IMR-90 (cell line): ENCODE measurements around the gene BCAT1. TPM values are rescaled to one million over a fixed set of nuclear protein-coding genes. Genes with fewer than 3 reads are reported as not detected.

Experiments
- ATAC-seq: fragments of 200-7000 bp; cut with Tn5 transposase; 2 replicates; pipeline ENCODE4 v1.9.1; 2020; ENCODE audit warnings: low read depth, mild to moderate bottlenecking, moderate library complexity
- BruUV-seq: library from RNA; stranded (reverse); fragments of 400-500 nt; replicated peaks from 2 replicates; lab custom pipeline; 2021; lab: Mats Ljungman, UMichigan
- CTCF ChIA-PET: fragments of 300-600 bp; formaldehyde crosslinking; extraction: SDS; loops from one replicate; lab custom pipeline; 2021; ENCODE audit warnings: antibody characterized with exemption; lab: Yijun Ruan, JAX
- POLR2A ChIA-PET: fragments of 300-600 bp; sonication (Branson Sonifier 250); formaldehyde crosslinking; loops from one replicate; lab custom pipeline; 2022; ENCODE audit warnings: antibody characterized with exemption; ENCODE audit not compliant: unreplicated experiment; lab: Charles Lee
- DNase-seq: peaks from one replicate; pipeline ENCODE4 v3.0.0; 2013
- H2AFZ ChIP-seq: replicated peaks from 2 replicates; pipeline ENCODE3; 2013; ENCODE audit warnings: low read length, mild to moderate bottlenecking; ENCODE audit not compliant: poor library complexity
- H2AK5ac ChIP-seq: 2 replicates; pipeline ENCODE4 v1.6.1; 2013; ENCODE audit warnings: low read depth, low read length, inconsistent platforms
- H2AK9ac ChIP-seq: replicated peaks from 2 replicates; pipeline ENCODE3; 2013; ENCODE audit warnings: mild to moderate bottlenecking, low read depth, low read length, moderate library complexity; ENCODE audit not compliant: poor library complexity
- H2BK120ac ChIP-seq: 2 replicates; pipeline ENCODE4 v1.6.1; 2013; ENCODE audit warnings: low read depth, low read length, inconsistent platforms
- H2BK15ac ChIP-seq: 3 replicates; pipeline ENCODE4 v1.6.1; 2013; ENCODE audit warnings: low read depth, low read length, inconsistent platforms
- H2BK20ac ChIP-seq: 2 replicates; pipeline ENCODE4 v1.6.1; 2013; ENCODE audit warnings: low read depth, mild to moderate bottlenecking, inconsistent platforms, low read length, moderate library complexity
- H2BK5ac ChIP-seq: 2 replicates; pipeline ENCODE4 v1.6.1; 2013; ENCODE audit warnings: mild to moderate bottlenecking, low read depth, low read length, inconsistent platforms; ENCODE audit not compliant: poor library complexity, severe bottlenecking
- H3K14ac ChIP-seq: replicated peaks from 2 replicates; pipeline ENCODE4 v1.6.1; 2013; ENCODE audit warnings: low read depth, low read length, inconsistent platforms
- H3K18ac ChIP-seq: 2 replicates; pipeline ENCODE4 v1.6.1; 2013; ENCODE audit warnings: low read depth, low read length, control low read depth
- H3K23ac ChIP-seq: 2 replicates; pipeline ENCODE4 v1.6.1; 2013; ENCODE audit warnings: low read depth, low read length, inconsistent platforms
- H3K27ac ChIP-seq: 2 replicates; pipeline ENCODE4 v1.5.1; 2013; ENCODE audit warnings: mild to moderate bottlenecking, control low read depth, low read length; ENCODE audit not compliant: insufficient read depth
- H3K27me3 ChIP-seq: 2 replicates; pipeline ENCODE4 v1.6.1; 2013; ENCODE audit warnings: low read length; ENCODE audit not compliant: control insufficient read depth, insufficient read depth
- H3K36me3 ChIP-seq: 2 replicates; pipeline ENCODE4 v1.6.1; 2013; ENCODE audit warnings: low read length, mixed read lengths; ENCODE audit not compliant: control insufficient read depth, insufficient read depth
- H3K4ac ChIP-seq: 2 replicates; pipeline ENCODE4 v1.6.1; 2013; ENCODE audit warnings: low read depth, low read length, inconsistent platforms
- H3K4me1 ChIP-seq: 2 replicates; pipeline ENCODE4 v1.6.1; 2013; ENCODE audit warnings: low read length, mixed read lengths; ENCODE audit not compliant: control insufficient read depth, insufficient read depth
- H3K4me2 ChIP-seq: 2 replicates; pipeline ENCODE4 v1.6.1; 2013; ENCODE audit warnings: low read depth, mild to moderate bottlenecking, control low read depth, low read length, moderate library complexity
- H3K4me3 ChIP-seq: 2 replicates; pipeline ENCODE4 v1.5.1; 2013; ENCODE audit warnings: low read depth, mild to moderate bottlenecking, control low read depth, low read length, moderate library complexity; ENCODE audit not compliant: insufficient read depth
- H3K56ac ChIP-seq: 2 replicates; pipeline ENCODE4 v1.6.1; 2013; ENCODE audit warnings: low read length, inconsistent platforms; ENCODE audit not compliant: insufficient read depth; ENCODE audit errors: extremely low read depth
- H3K79me1 ChIP-seq, 2 experiments: 2 replicates each; pipeline ENCODE4 v1.6.1; 2013; ENCODE audit warnings: low read length in 2 of 2, inconsistent platforms in 1 of 2, low read depth in 1 of 2
- H3K9ac ChIP-seq: 2 replicates; pipeline ENCODE4 v1.6.1; 2013; ENCODE audit warnings: low read depth, low read length, control low read depth
- H3K9me1 ChIP-seq: 2 replicates; pipeline ENCODE4 v1.6.1; 2013; ENCODE audit warnings: low read length, inconsistent platforms; ENCODE audit not compliant: insufficient read depth
- H3K9me3 ChIP-seq: 2 replicates; pipeline ENCODE4 v1.6.1; 2013; ENCODE audit warnings: low read length; ENCODE audit not compliant: control insufficient read depth, insufficient read depth
- H4K20me1 ChIP-seq: 2 replicates; pipeline ENCODE4 v1.6.1; 2013; ENCODE audit warnings: low read length, inconsistent platforms; ENCODE audit not compliant: insufficient read depth
- H4K5ac ChIP-seq: 2 replicates; pipeline ENCODE4 v1.6.1; 2013; ENCODE audit warnings: mild to moderate bottlenecking, low read depth, low read length, control low read depth
- H4K8ac ChIP-seq, 2 experiments: 2 replicates each; pipeline ENCODE4 v1.6.1; 2013; ENCODE audit warnings: low read depth in 2 of 2, low read length in 2 of 2, control low read depth in 1 of 2, inconsistent platforms in 1 of 2
- H4K91ac ChIP-seq: 2 replicates; pipeline ENCODE4 v1.6.1; 2013; ENCODE audit warnings: low read depth, low read length, inconsistent platforms; ENCODE audit not compliant: insufficient read depth
- BHLHE40 ChIP-seq: fragments of 150-350 bp; IDR thresholded peaks from 2 replicates; pipeline ENCODE4 v1.6.1; 2016; ENCODE audit warnings: mild to moderate bottlenecking, low read depth, low read length
- CEBPB ChIP-seq: IDR thresholded peaks from 2 replicates; pipeline ENCODE4 v1.6.1; 2012; ENCODE audit warnings: low read depth, low read length, improper control_type of control experiment
- CHD1 ChIP-seq: IDR thresholded peaks from 2 replicates; pipeline ENCODE4 v1.6.1; 2012; ENCODE audit warnings: low read depth, low read length, improper control_type of control experiment
- CTCF ChIP-seq: conservative IDR thresholded peaks from 2 replicates; pipeline ENCODE4 v1.5.1; 2012; ENCODE audit warnings: mild to moderate bottlenecking, low read depth, low read length, improper control_type of control experiment
- ELK1 ChIP-seq: fragments of 150-350 bp; IDR thresholded peaks from 2 replicates; pipeline ENCODE4 v1.6.1; 2016; ENCODE audit warnings: low read depth, mild to moderate bottlenecking, low read length, moderate library complexity, borderline replicate concordance
- FOS ChIP-seq: fragments of 150-350 bp; IDR thresholded peaks from 2 replicates; pipeline ENCODE4 v1.6.1; 2016; ENCODE audit warnings: low read depth, low read length
- MAFK ChIP-seq: IDR thresholded peaks from 2 replicates; pipeline ENCODE4 v1.6.1; 2012; ENCODE audit warnings: low read depth, low read length, improper control_type of control experiment
- MAZ ChIP-seq: IDR thresholded peaks from 2 replicates; pipeline ENCODE4 v1.6.1; 2012; ENCODE audit warnings: low read depth, mild to moderate bottlenecking, low read length, improper control_type of control experiment, moderate library complexity, borderline replicate concordance
- MXI1 ChIP-seq: IDR thresholded peaks from 2 replicates; pipeline ENCODE4 v1.6.1; 2012; ENCODE audit warnings: low read depth, mild to moderate bottlenecking, low read length, moderate library complexity, borderline replicate concordance
- NFE2L2 ChIP-seq: fragments of 150-350 bp; IDR thresholded peaks from 2 replicates; pipeline ENCODE4 v1.6.1; 2016; ENCODE audit warnings: low read depth, mild to moderate bottlenecking, low read length
- POLR2A ChIP-seq: IDR thresholded peaks from 2 replicates; pipeline ENCODE4 v1.6.1; 2012; ENCODE audit warnings: mild to moderate bottlenecking, low read depth, low read length
- RAD21 ChIP-seq: IDR thresholded peaks from 2 replicates; pipeline ENCODE4 v1.6.1; 2012; ENCODE audit warnings: low read length, improper control_type of control experiment
- RCOR1 ChIP-seq: IDR thresholded peaks from 2 replicates; pipeline ENCODE4 v1.6.1; 2012; ENCODE audit warnings: mild to moderate bottlenecking, low read length, improper control_type of control experiment; ENCODE audit not compliant: insufficient replicate concordance
- RFX5 ChIP-seq: IDR thresholded peaks from 2 replicates; pipeline ENCODE4 v1.8.0; 2012; ENCODE audit warnings: low read depth, mild to moderate bottlenecking, low read length, moderate library complexity
- SMC3 ChIP-seq: fragments of 150-350 bp; IDR thresholded peaks from 2 replicates; pipeline ENCODE4 v1.6.1; 2016; ENCODE audit warnings: low read depth, mild to moderate bottlenecking, antibody characterized with exemption, low read length, moderate library complexity
- USF2 ChIP-seq: fragments of 150-350 bp; IDR thresholded peaks from 2 replicates; pipeline ENCODE4 v1.6.1; 2017; ENCODE audit warnings: mild to moderate bottlenecking, antibody characterized with exemption, low read length, low read depth
- WGBS, 2 experiments: methylation state at CpG; one replicate each; pipeline versions ENCODE4 v1.1.5 to v1.1.7; 2013; ENCODE audit warnings: missing lambda C conversion rate in 2 of 2; ENCODE audit not compliant: insufficient read length in 1 of 2; ENCODE audit errors: extremely low coverage in 2 of 2; 5-methylcytosine and 5-hydroxymethylcytosine counted together
- dilution Hi-C: fragments of 300-500 bp; cut with HindIII; formaldehyde crosslinking; loops from one replicate; pipeline ENCODE4 v1.14.3; 2018; ENCODE audit warnings: low sequenced_read_pairs; ENCODE audit not compliant: unreplicated experiment
- in situ Hi-C: fragments of 300-500 bp; cut with MboI; formaldehyde crosslinking; loops from 3 replicates; pipeline ENCODE4 v1.14.3; 2019; ENCODE audit warnings: low sequenced_read_pairs, inconsistent platforms, mixed read lengths
- intact Hi-C: fragments of 100-400 bp; cut with micrococcal nuclease; formaldehyde crosslinking; loops from 2 replicates; pipeline ENCODE4 v1.10.0; 2022
- polyA plus RNA-seq, 3 experiments: library from polyadenylated mRNA; depleted of rRNA; stranded (reverse); fragments of >200 nt; gene quantifications; 2 replicates each; pipeline ENCODE4 v1.2.3, GENCODE V29; 2012; ENCODE audit warnings: low replicate concordance in 1 of 3
- total RNA-seq: library from RNA; depleted of rRNA; stranded (reverse); fragments of >200 nt; gene quantifications from 2 replicates; pipeline ENCODE4 v1.2.3, GENCODE V29; 2012

BCAT1 gene
- total and polyA plus RNA-seq, 2 of the 4 experiments (the other 2 are of a cell fraction): 30.4 to 683 TPM

GRCh38 chr12:24894879-24895278 lies 54.0 kb downstream of the BCAT1 start:
- Histone ChIP-seq H2BK15ac (no peak overlapping the region), H3K14ac (no peak overlapping the region), H3K18ac (no peak overlapping the region), H3K56ac (no peak overlapping the region; the same call in 1 of the 2 replicates), H3K27ac (no peak overlapping the region), H3K9ac (no peak overlapping the region), H2BK20ac (no peak overlapping the region), H3K79me1 (peaks cover 37 to 72% of the 10 kb centered on the region in 2 experiments), H4K91ac (no peak overlapping the region), H3K4ac (no peak overlapping the region; the same call in 1 of the 2 replicates), H2AFZ (no peak overlapping the region), H3K4me1 (peaks cover 12% of the 10 kb centered on the region), H3K9me3 (no peaks in the 10 kb centered on the region), H3K9me1 (peaks cover 9% of the 10 kb centered on the region), H2AK5ac (no peak overlapping the region), H3K4me2 (no peak overlapping the region), H2AK9ac (no peak overlapping the region), H3K27me3 (no peaks in the 10 kb centered on the region), H2BK120ac (no peak overlapping the region), H4K20me1 (peaks cover 28% of the 10 kb centered on the region; the same call in 1 of the 2 replicates), H3K23ac (no peak overlapping the region), H4K5ac (no peak overlapping the region), H3K36me3 (peaks cover 14% of the 10 kb centered on the region), H2BK5ac (no peak overlapping the region), H3K4me3 (no peak overlapping the region), H4K8ac (no peak overlapping the region; a peak in 1 of 4 replicates)
- ChIA-PET CTCF (no interaction called here), POLR2A (no interaction called here)
- dilution Hi-C loops: no loop called here
- no peak for ATAC-seq
- intact Hi-C loops: no loop called here
- BruUV-seq: no TSS peak
- no peak for TF ChIP-seq RCOR1
- TF ChIP-seq RFX5: no peak
- no peak for TF ChIP-seq MAZ
- TF ChIP-seq CTCF: no peak
- TF ChIP-seq NFE2L2: no peak
- no peak for TF ChIP-seq POLR2A
- no peak for TF ChIP-seq RAD21
- no peak for TF ChIP-seq CHD1
- TF ChIP-seq BHLHE40: no peak
- TF ChIP-seq FOS: no peak
- no peak for TF ChIP-seq CEBPB
- no peak for TF ChIP-seq MXI1
- TF ChIP-seq SMC3: no peak
- no peak for TF ChIP-seq USF2
- TF ChIP-seq ELK1: no peak
- no peak for TF ChIP-seq MAFK
- in situ Hi-C loops: no loop called here
- WGBS, 2 experiments: no CpG with 5 or more reads among the region's 3 CpGs
- DNase-seq: no peak
